Ishikawa (cell line): ENCODE measurements around the gene KLHL20.

Experiments
- CEBPB ChIP-seq: IDR thresholded peaks from 2 replicates; pipeline ENCODE4 v1.6.1; 2012
- CREB1 ChIP-seq: IDR thresholded peaks from 2 replicates; pipeline ENCODE4 v1.6.1; 2012; ENCODE audit warnings: low read depth
- EGR1 ChIP-seq: IDR thresholded peaks from 2 replicates; pipeline ENCODE4 v1.6.1; 2012
- EP300 ChIP-seq: IDR thresholded peaks from 2 replicates; pipeline ENCODE4 v1.6.1; 2012; ENCODE audit warnings: borderline replicate concordance
- FOXM1 ChIP-seq: IDR thresholded peaks from 2 replicates; pipeline ENCODE4 v1.6.1; 2012; ENCODE audit warnings: low read depth, borderline replicate concordance
- MAX ChIP-seq: IDR thresholded peaks from 2 replicates; pipeline ENCODE4 v1.6.1; 2012
- NFIC ChIP-seq: IDR thresholded peaks from 2 replicates; pipeline ENCODE4 v1.6.1; 2012
- RAD21 ChIP-seq: IDR thresholded peaks from 2 replicates; pipeline ENCODE4 v1.6.1; 2012; ENCODE audit warnings: low read depth
- TAF1 ChIP-seq: IDR thresholded peaks from 2 replicates; pipeline ENCODE4 v1.6.1; 2012; ENCODE audit warnings: low read depth, mild to moderate bottlenecking
- TCF12 ChIP-seq: IDR thresholded peaks from 2 replicates; pipeline ENCODE4 v1.6.1; 2012; ENCODE audit warnings: low read depth
- TEAD4 ChIP-seq: IDR thresholded peaks from 2 replicates; pipeline ENCODE4 v1.6.1; 2012
- USF1 ChIP-seq: IDR thresholded peaks from 2 replicates; pipeline ENCODE4 v1.6.1; 2012
- YY1 ChIP-seq: IDR thresholded peaks from 2 replicates; pipeline ENCODE4 v1.6.1; 2012; ENCODE audit warnings: low read depth
- ZBTB7A ChIP-seq: IDR thresholded peaks from 2 replicates; pipeline ENCODE4 v1.6.1; 2012; ENCODE audit warnings: low read depth
- TF ChIP-seq, protein P1 (sequence below): IDR thresholded peaks from 2 replicates; pipeline ENCODE4 v1.6.1; 2012; ENCODE audit warnings: low read depth, mild to moderate bottlenecking

The KLHL20 gene

GRCh38 chr1:173682184-173682583, 32.6 kb upstream of the KLHL20 start:
- TF ChIP-seq, protein P1, sequence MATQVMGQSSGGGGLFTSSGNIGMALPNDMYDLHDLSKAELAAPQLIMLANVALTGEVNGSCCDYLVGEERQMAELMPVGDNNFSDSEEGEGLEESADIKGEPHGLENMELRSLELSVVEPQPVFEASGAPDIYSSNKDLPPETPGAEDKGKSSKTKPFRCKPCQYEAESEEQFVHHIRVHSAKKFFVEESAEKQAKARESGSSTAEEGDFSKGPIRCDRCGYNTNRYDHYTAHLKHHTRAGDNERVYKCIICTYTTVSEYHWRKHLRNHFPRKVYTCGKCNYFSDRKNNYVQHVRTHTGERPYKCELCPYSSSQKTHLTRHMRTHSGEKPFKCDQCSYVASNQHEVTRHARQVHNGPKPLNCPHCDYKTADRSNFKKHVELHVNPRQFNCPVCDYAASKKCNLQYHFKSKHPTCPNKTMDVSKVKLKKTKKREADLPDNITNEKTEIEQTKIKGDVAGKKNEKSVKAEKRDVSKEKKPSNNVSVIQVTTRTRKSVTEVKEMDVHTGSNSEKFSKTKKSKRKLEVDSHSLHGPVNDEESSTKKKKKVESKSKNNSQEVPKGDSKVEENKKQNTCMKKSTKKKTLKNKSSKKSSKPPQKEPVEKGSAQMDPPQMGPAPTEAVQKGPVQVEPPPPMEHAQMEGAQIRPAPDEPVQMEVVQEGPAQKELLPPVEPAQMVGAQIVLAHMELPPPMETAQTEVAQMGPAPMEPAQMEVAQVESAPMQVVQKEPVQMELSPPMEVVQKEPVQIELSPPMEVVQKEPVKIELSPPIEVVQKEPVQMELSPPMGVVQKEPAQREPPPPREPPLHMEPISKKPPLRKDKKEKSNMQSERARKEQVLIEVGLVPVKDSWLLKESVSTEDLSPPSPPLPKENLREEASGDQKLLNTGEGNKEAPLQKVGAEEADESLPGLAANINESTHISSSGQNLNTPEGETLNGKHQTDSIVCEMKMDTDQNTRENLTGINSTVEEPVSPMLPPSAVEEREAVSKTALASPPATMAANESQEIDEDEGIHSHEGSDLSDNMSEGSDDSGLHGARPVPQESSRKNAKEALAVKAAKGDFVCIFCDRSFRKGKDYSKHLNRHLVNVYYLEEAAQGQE: no peak
- TF ChIP-seq RAD21 (no peak), ZBTB7A (no peak), FOXM1 (no peak), CREB1 (no peak), TAF1 (no peak), EGR1 (no peak), MAX (no peak), NFIC (no peak), EP300 (no peak), TCF12 (no peak), TEAD4 (no peak), YY1 (no peak), CEBPB (no peak), USF1 (no peak)

DNA sequence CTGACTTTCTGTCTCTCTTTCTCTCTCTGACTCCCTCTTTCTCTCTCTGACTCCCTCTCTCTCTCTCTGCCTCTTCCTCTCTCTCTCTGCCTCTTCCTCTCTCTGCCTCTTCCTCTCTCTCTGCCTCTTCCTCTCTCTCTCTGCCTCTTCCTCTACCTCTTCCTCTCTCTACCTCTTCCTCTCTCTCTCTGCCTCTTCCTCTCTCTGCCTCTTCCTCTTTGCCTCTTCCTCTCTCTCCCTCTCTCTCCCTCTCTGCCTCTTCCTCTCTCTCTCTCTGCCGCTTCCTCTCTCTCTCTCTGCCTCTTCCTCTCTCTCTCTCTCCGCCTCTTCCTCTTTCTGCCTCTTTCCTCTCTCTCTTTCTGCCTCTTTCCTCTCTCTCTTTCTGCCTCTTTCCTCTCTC, 26.5 kb upstream of the KLHL20 start:
- no peak for TF ChIP-seq RAD21
- no peak for TF ChIP-seq TEAD4
- TF ChIP-seq USF1: no peak
- TF ChIP-seq, protein P1: no peak
- TF ChIP-seq MAX: no peak
- no peak for TF ChIP-seq TCF12
- no peak for TF ChIP-seq EP300
- TF ChIP-seq EGR1: no peak
- no peak for TF ChIP-seq FOXM1
- TF ChIP-seq NFIC: no peak
- TF ChIP-seq TAF1: no peak
- TF ChIP-seq CEBPB: no peak
- no peak for TF ChIP-seq CREB1
- no peak for TF ChIP-seq ZBTB7A
- TF ChIP-seq YY1: no peak

DNA sequence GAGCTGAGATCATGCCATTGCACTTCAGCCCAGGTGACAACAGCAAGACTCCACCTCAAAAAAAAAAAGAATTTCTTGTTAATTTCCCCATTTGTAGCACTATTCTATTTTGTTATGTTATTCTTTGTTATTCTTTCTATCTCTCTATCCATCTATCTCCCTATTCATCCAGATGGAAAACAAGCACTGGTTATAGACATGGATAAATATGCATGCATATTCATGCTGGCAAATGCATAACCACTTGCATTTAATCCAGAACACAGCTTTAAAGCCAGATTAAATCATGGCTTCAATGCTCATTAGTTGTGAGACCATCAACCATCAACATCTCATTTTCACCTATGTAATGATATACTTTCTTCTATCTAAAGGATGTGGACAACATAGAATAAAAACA, 21.5 kb upstream of the KLHL20 start:
- no peak for TF ChIP-seq EP300
- TF ChIP-seq RAD21: no peak
- TF ChIP-seq TAF1: no peak
- TF ChIP-seq YY1: no peak
- TF ChIP-seq, protein P1: no peak
- no peak for TF ChIP-seq EGR1
- TF ChIP-seq ZBTB7A: no peak
- no peak for TF ChIP-seq TCF12
- no peak for TF ChIP-seq MAX
- no peak for TF ChIP-seq TEAD4
- TF ChIP-seq NFIC: no peak
- no peak for TF ChIP-seq USF1
- TF ChIP-seq CREB1: no peak
- no peak for TF ChIP-seq FOXM1
- no peak for TF ChIP-seq CEBPB

GRCh38 chr1:173702736-173703135, 12.0 kb upstream of the KLHL20 start:
- TF ChIP-seq TCF12 (no peak), ZBTB7A (no peak), NFIC (no peak), CEBPB (no peak), USF1 (no peak), YY1 (no peak), TEAD4 (no peak), EP300 (no peak), FOXM1 (no peak), TAF1 (no peak), RAD21 (no peak), EGR1 (no peak), MAX (no peak)
- TF ChIP-seq, protein P1: no peak
